Myocyte (in vitro differentiated cells): ENCODE data around the gene PIK3IP1. TPM values are rescaled to one million over a fixed set of nuclear protein-coding genes. Genes with fewer than 3 reads are reported as not detected.
"Not testable (repeated sequence)": the region's sequence is repeated elsewhere in the genome, so short reads cannot be mapped to it uniquely, and the experiment has no call there.

Source experiments
- DNase-seq: peaks from one replicate; pipeline ENCODE4 v3.0.0-alpha.2; 2012; ENCODE audit warnings: low read depth
- total RNA-seq: library from RNA; depleted of rRNA; stranded (reverse); fragments of >200 nt; gene quantifications from 2 replicates; pipeline ENCODE4 v1.2.3, GENCODE V29; 2014

Gene PIK3IP1
- total RNA-seq, 1 donor from 2014 or later: 10.9 TPM

DNA sequence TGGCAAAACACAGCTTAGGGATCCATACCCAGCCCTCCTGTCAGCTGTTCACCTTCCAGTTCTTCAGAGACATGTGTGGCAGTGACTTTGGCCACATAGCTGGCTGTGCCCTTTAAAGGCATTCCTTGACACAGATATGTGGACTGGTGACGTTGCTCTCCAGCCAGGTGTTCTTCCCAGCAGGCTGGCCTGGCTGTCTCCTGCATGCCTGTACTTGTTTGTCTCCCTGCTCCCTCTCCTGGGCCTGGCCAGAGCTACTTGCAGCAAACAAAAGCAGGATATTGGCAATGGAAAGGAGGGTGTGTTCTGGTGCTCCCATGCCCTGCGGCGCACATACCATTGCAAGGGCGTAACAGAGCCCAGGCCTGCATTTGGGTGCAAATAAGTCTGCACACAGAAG is 38.3 kb downstream of the PIK3IP1 start:
- DNase-seq: peak; percentile 78

DNA sequence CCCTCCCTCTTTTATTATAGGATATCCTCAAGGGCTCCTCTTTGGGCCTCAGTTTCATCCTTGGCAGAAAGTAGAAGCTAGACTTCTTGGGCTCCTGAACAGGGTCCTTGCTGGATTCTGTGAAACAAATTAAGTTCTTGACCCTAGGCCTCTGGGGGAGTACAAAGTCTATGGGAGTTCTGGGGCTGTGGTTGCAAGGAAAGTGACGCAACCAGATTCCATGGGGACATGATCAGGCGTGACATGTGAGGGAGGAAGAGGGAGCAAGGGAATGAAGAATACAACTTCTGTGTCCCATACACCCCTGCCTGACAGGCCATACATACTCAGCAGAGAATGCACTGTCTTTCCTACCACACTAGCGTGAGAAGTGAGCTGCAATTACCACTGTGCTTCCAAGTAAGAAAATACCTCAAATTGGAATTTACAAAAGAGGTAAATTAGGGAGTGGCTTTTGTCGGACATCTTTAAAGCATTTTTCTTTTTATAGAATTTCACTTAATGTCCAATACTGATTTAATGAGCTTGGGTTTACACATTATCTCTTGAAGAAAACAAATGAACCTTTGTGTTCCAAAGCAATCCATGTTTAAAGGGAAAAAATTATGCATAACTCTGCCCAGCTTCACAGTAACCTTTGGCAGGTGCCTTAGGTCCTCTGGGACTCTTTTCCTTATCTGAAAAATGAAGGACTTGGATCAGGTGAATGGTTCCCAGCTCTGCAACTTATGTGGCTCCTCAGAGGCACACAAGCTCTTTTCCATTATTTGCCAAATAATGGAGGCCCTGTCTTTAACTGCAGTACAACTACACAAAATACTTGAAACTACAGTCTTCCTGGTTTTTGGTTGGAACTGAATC is 41.3 kb downstream of the PIK3IP1 start:
- no peak for DNase-seq

DNA sequence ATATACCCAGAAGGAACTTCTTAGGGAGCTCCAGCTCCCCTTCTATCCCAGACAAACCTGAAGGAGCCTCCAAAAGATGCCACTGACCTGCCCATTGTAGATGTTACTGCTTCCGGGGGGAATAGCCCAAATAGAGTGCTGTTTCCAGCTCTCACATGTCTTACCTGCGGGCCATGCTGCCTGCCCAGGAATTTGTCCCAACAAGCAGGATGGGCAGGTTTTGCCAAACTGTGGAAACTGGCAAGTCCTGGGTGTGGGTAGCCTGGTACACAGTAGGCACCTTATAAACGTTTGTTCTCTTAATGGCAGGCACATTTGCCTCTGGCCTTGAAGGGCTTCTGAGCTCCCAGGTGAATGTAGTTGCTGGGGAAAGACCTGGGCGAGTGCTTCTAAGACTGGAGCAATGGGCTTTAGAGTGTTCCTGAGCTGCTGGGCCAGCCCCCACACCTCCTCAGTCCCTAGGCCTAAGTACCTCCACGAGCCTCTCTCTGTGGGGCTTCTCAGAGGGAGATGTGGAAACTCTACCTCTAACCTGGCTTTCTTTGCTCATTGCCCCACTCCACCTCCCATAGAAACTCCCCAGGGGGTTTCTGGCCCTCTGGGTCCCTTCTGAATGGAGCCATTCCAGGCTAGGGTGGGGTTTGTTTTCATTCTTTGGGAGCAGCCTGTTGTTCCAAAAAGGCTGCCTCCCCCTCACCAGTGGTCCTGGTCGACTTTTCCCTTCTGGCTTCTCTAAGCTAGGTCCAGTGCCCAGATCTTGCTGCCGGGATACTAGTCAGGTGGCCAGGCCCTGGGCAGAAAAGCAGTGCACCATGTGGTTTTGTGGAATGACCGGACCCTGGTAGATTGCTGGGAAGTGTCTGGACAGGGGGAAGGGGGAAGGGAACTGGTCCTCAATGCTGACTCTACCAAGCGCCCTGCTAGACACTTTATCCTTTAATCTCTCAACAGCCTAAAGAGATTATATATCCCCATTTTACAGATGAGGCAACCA is 43.0 kb downstream of the PIK3IP1 start:
- peak; percentile 75 for DNase-seq

- DNase-seq: peak; percentile 96
These were observed 44.0 kb downstream of the PIK3IP1 start for GRCh38 chr22:31248138-31248745.

DNA sequence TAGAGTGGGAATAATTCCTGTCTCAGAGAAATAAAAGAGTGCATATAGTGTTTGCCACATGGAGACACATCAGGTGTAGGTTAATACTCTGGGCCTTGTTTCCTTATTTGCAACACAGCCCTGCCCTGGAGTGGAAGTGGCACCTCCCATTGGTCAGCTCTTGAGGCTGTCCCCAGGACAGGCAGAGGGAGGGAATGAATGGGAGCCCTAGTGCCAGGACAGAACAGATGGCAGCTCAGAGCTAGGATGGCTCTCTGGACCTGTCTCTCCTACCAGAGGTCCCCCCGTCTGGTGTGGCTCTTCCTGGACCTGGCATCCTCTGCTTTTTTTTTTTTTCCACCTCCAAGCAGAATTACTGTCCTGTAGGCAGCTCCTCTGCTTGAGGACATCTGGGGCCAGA is 44.6 kb downstream of the PIK3IP1 start:
- peak; percentile 66 for DNase-seq

DNA sequence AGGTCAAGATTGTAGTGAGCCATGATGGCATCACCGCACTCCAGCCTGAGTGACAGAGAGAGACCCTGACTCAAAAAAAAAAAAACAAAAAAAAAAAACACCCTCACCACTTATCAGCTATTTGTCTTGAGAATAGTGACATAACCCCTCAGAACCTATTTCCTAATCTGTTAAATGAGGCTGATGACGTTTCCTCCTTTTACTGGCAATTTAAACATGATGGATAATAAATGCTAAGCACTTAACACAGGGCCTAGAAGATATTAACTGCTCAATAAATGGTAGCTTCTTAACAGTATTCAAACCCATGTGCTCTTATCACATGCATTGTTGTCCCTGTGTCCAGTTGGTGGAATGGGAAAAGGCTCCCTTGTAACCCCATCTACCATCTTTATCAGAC is 45.6 kb downstream of the PIK3IP1 start:
- DNase-seq: no peak

- DNase-seq: not testable (repeated sequence)
These were observed 46.3 kb downstream of the PIK3IP1 start for GRCh38 chr22:31245998-31246397.

DNA sequence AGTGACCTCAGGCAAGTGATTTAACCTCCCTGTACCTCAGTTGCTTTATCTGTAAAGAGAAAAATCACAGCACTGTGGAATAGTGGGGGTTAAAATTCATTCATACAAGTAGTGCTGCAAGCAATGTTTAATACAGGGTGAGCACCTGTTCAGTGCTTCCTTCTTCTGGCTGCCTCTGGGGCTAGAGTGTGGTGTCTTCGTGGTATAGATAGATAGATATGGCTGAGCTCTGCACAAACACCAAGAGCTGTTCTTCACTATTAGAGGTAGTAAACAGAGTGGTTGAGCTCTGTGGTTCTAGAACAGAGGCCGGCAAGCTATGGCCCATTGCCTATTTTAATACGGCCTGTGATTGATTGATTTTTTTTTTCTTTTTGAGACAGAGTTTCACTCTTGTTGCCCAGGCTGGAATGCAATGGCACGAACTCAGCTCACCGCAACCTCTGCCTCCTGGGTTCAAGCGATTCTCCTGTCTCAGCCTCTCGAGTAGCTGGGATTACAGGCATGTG is 47.3 kb downstream of the PIK3IP1 start:
- peak; percentile 72 for DNase-seq

DNA sequence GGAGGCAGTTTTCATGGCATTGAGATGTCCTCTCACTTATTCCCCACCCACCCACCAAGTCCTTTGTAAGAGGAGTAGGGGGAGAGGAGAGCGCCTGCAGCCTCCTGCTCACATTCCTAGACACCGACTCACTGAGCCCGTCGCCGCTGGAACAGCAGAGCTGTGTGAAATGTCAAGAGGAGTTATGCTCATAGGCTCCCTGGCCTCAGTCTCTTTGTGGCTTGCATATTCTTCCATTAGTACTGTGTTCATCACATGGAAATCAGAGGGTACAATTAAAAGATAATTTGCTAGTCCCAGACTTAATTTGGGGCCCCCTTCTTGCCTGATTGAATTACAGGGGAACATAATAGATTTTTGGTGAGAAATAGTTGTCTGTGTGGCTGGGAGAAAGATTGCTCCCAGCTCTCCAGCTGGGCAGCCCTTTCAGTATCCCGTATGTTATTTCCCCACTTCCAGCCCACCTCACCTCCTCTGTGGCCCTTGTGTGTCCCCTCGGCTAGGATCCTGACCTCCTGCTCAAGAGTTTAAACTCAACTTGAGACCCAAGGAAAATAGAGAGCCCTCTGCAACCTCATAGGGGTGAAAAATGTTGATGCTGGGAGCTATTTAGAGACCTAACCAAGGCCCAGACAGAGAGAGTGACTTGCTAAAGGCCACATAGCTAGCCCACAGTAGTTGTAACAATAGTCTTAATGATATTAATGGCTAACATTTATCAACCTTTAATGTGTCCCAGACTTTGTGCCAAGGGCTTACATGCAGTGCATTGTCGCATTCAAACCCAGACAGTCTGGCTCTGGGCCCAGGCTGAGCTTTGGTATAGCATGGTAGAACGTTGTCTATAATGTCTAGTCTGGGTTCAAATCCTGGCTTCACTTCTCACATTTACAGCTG is 48.0 kb downstream of the PIK3IP1 start:
- DNase-seq: peak; percentile 80

DNA sequence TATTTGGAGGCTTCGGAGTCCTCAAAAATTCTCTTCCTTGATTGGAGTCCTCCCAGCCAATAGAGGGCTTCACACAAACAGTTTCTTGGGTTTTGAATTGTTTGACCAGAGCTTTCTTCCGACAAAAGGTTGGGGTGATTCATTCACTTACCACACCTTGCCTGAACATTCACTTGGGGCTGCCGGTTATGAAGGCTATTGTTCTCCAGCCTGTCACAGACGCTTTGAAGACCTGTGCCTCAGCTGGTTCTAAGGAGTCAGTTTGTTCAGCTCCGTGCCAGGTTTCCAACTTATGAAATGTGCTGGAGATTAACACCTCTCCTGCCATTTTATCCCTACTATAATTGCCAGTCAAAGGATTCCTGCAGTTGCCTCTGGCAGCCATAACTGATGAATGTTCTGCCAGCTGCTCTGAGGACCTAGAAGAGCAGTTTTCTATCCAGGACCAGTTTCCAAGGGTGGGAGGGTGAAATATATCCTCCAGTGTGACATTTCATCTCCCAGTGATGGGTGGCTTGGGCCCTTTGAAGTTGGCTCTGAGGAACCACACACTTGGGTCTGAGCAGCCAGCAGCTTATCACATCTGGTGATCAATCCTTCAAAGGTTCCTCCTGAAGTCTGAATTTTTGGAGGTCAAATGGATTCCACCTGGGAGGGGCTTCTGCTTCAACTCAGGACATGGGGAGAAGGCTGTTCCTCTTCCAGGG is 48.8 kb downstream of the PIK3IP1 start:
- DNase-seq: peak; percentile 48

- no peak for DNase-seq
These were observed 50.4 kb downstream of the PIK3IP1 start for GRCh38 chr22:31241936-31242335.

GRCh38 chr22:31241200-31241599 is 51.1 kb downstream of the PIK3IP1 start:
- no peak for DNase-seq

DNA sequence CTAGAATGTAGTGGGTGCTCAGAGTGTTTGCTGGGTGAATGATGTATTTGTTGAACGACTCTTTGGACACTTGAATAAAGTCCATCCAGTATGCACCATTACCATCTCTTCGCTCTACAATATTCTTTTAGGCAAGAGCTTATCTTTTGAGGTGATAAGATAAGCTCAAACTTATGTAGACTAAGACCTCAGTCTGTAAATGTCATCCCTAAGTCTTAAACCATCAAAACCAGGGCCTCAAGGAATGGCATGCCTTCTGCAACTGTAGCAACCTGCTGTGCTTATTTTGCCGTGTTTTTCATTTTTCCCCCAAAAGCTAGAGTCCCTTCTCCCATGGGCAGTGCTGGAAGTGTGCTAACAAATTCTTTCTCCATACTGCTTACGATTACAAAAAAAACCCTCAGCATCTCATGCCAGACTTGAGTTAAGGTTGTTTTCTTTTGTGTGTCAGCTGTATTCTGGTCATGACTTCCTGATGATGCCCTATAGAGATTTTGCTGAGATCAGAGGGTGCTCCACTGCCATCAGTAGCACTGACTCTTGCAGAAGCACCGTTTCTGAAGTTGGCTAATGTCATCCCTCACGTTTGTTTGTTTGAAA is 52.4 kb downstream of the PIK3IP1 start:
- no peak for DNase-seq

DNA sequence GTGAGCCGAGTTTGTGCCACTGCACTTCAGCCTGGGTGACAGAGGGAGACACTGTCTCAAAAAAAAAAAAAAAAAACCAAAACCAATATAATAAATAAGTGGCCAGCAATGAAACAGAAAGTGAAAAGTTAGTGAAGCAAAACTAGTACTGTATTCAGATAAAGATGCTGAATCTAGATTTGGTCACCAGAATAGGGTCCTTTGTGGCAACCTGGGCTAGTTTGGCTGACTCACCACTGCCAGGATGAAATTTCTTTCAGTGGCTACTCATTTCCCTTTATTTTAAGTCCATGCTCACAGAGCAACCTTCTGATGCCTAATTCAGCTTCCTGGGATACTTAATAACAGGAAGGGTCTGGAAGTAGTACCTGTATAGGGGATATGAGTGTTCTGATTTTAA is 54.2 kb downstream of the PIK3IP1 start:
- DNase-seq: no peak

DNA sequence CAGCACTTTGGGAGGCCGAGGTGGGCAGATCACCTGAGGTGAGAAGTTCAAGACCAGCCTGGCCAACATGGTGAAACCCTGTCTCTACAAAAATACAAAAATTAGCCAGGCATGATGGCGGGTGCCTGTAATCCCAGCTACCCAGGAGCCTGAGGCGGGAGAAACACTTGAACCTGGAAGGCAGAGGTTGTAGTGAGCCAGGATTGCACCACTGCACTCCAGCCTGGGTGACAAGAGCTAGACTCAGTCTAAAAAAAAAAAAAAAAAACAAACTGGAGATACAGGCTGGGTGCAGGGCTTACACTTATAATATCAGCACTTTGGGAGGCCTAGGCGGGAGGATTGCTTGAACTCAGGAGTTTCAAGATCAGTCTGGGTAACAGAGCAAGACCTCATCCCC is 56.2 kb downstream of the PIK3IP1 start:
- not testable (repeated sequence) for DNase-seq

- DNase-seq: no peak
These were observed 57.2 kb downstream of the PIK3IP1 start for GRCh38 chr22:31235081-31235480.

DNA sequence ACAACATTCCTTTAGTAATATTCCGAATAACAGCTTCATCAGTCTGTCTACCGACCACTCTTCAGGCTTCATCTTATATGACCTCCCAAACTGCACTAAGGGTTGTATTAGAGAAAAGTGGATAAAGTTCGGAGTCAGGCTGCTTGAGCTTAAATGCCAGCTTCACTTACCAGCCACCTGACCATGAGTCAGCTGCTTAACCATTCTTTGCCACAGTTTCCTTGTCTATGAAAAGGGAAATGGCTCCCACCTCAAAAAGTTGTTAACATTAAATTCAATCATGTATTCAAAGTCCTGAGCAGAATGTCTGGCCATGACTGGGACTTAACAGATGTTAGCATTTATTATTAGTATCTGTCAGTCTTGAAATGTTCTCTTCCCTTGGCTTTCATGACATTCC is 59.3 kb downstream of the PIK3IP1 start:
- DNase-seq: no peak
